Measurements from ENCODE around the gene RNASEL.

GRCh38 chr1:182527680-182528079 is 61.4 kb downstream of the RNASEL start:
- TF ChIP-seq CTCF (IDR thresholded peaks at IDR 0.05) = no peak
- TF ChIP-seq EP300 (IDR thresholded peaks at IDR 0.05) = no peak
